Natural killer cell (primary cell): ENCODE results near the gene TREM1. TPM values are rescaled to one million over a fixed set of nuclear protein-coding genes. Genes with fewer than 3 reads are reported as not detected.
A peak's percentile ranks its signal among the peaks of the same experiment; 100 is the strongest.

Experiments used
- ATAC-seq, 3 donors: fragments of 150-1000 bp in 2 of 3; fragments of 200-7000 bp in 1 of 3; cut with Tn5 transposase; 1 replicate in 1 of 3; 2 replicates in 2 of 3; pipeline ENCODE4 v1.10.0; 2021; ENCODE audit warnings: mild to moderate bottlenecking in 2 of 3, moderate library complexity in 2 of 3
- DNase-seq, 2 donors: peaks; one replicate each; pipeline versions ENCODE4 v3.0.0 to v3.0.0-alpha.2; 2013 to 2021; ENCODE audit warnings: mixed read lengths in 1 of 2
- H3K27ac ChIP-seq: one replicate; pipeline ENCODE4 v1.5.1; 2013; ENCODE audit warnings: mild to moderate bottlenecking, low read length
- H3K27me3 ChIP-seq: one replicate; pipeline ENCODE4 v1.6.1; 2013; ENCODE audit warnings: low read length; ENCODE audit not compliant: control insufficient read depth, insufficient read depth
- H3K36me3 ChIP-seq: one replicate; pipeline ENCODE4 v1.6.1; 2013; ENCODE audit warnings: low read length; ENCODE audit not compliant: control insufficient read depth, insufficient read depth
- H3K4me1 ChIP-seq: one replicate; pipeline ENCODE4 v1.6.1; 2013; ENCODE audit warnings: low read length; ENCODE audit not compliant: control insufficient read depth, insufficient read depth
- H3K4me3 ChIP-seq: one replicate; pipeline ENCODE4 v1.5.1; 2013; ENCODE audit warnings: low read length
- H3K9me3 ChIP-seq: one replicate; pipeline ENCODE4 v1.6.1; 2013; ENCODE audit warnings: low read length; ENCODE audit not compliant: control insufficient read depth, insufficient read depth
- H3K27ac Mint-ChIP-seq, 2 donors: one replicate each; pipeline ENCODE4 v1.8.0; 2022; ENCODE audit warnings: mild to moderate bottlenecking in 2 of 2, mixed read lengths in 2 of 2, moderate library complexity in 1 of 2
- H3K27me3 Mint-ChIP-seq, 2 donors: one replicate each; pipeline ENCODE4 v1.8.0; 2022; ENCODE audit warnings: low read depth in 2 of 2, mixed read lengths in 2 of 2
- H3K36me3 Mint-ChIP-seq: one replicate; pipeline ENCODE4 v1.8.0; 2022; ENCODE audit warnings: mixed read lengths
- H3K4me1 Mint-ChIP-seq, 2 donors: one replicate each; pipeline ENCODE4 v1.8.0; 2022; ENCODE audit warnings: mixed read lengths in 2 of 2
- H3K4me3 Mint-ChIP-seq: one replicate; pipeline ENCODE4 v1.8.0; 2022; ENCODE audit warnings: mild to moderate bottlenecking, moderate library complexity, mixed read lengths
- H3K9me3 Mint-ChIP-seq, 2 donors: one replicate each; pipeline ENCODE4 v1.8.0; 2022; ENCODE audit warnings: mixed read lengths in 2 of 2
- CTCF ChIP-seq: fragments of 200-600 bp; IDR thresholded peaks from one replicate; pipeline ENCODE4 v1.8.0; 2022; ENCODE audit warnings: antibody characterized with exemption
- whole genome bisulfite sequencing: methylation state at CpG from one replicate; pipeline ENCODE4 v1.1.7; 2013; ENCODE audit warnings: missing lambda C conversion rate; ENCODE audit not compliant: insufficient coverage; 5-methylcytosine and 5-hydroxymethylcytosine counted together
- intact Hi-C: fragments of 100-400 bp; cut with micrococcal nuclease; formaldehyde crosslinking; loops from one replicate; pipeline ENCODE4 v1.14.2; 2022
- total RNA-seq, 4 donors: library from RNA; stranded (reverse); fragments of 120-200 nt in 1 of 4; gene quantifications; one replicate each; pipeline versions ENCODE4 v1.2.3 to v1.2.4, GENCODE V29; 2013 to 2022

Gene TREM1
- total RNA-seq, 3 donors from 2014 or later (not counting 1 experiment from before 2014, with no cell fraction given), result 9.5 to 44.2 (median 9.8) TPM

DNA sequence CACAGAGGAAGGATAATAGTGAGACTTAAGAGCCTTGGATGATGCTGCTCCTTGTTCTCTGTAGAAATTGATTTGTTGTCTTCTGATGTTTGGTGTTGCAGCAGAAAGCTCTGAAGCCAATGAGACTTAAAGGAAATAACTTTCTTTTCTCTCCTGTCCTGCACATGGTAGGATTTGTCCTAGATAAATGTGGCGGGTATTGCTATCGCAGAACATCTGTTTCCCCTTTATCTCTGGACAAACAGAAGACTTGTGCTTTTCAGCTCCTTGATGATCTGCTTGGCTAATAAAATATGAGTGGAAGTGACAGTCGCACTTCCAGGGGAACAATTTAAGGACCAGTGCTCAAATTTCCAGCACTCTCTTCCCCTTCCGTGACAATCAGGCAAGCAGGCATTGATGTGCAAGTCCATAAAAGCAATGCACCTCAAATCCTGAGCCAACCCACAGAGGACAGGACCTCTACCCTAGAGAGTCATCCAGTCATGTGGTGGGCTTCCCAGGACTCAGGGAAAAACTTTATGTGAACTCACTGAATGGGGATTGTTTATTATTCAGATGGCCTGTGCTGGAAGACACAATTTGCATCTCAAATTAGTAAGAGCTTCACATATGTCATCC lies 39.1 kb upstream of the TREM1 start:
- intact Hi-C loops, result no loop called here
- Mint-ChIP-seq H3K4me3 (no peak overlapping the region), H3K9me3 (no peaks in the 10 kb centered on the region)

GRCh38 chr6:41321183-41321582 lies 34.7 kb upstream of the TREM1 start:
- Mint-ChIP-seq H3K4me1 (peaks cover 8 to 12% of the 10 kb centered on the region in 2 donors), H3K9me3 (no peaks in the 10 kb centered on the region), H3K36me3 (no peaks in the 10 kb centered on the region), H3K27me3 (peaks cover 18 to 19% of the 10 kb centered on the region in 2 donors), H3K27ac (no peak overlapping the region), H3K4me3 (no peak overlapping the region)
- no peaks in the 10 kb centered on the region for H3K36me3 ChIP-seq
- intact Hi-C loops, result no loop called here
- H3K4me3 ChIP-seq, result no peak overlapping the region
- 76% methylated on average over 4 of the region's 4 CpGs for WGBS
- DNase-seq (no peak), ATAC-seq (no peak)
- H3K27me3 ChIP-seq, result peaks cover under 1% of the 10 kb centered on the region
- no peaks in the 10 kb centered on the region for H3K9me3 ChIP-seq
- H3K27ac ChIP-seq, result no peak overlapping the region
- H3K4me1 ChIP-seq, result peaks cover 12% of the 10 kb centered on the region
- no peak for TF ChIP-seq CTCF

More for the DNA sequence above, 39.1 kb upstream of the TREM1 start:
- ATAC-seq (no peak), DNase-seq (no peak)
- Histone ChIP-seq H3K27me3 (peaks cover 2% of the 10 kb centered on the region), H3K36me3 (no peaks in the 10 kb centered on the region), H3K27ac (no peak overlapping the region), H3K4me1 (no peaks in the 10 kb centered on the region), H3K9me3 (no peaks in the 10 kb centered on the region), H3K4me3 (no peak overlapping the region)
- H3K27me3 Mint-ChIP-seq, result peaks cover 13 to 17% of the 10 kb centered on the region in 2 donors
- H3K4me1 Mint-ChIP-seq, result no peaks in the 10 kb centered on the region
- H3K36me3 Mint-ChIP-seq, result no peaks in the 10 kb centered on the region
- no peak overlapping the region for H3K27ac Mint-ChIP-seq
- 70% methylated on average over 4 of the region's 4 CpGs for WGBS
- no peak for TF ChIP-seq CTCF

GRCh38 chr6:41318654-41319565 lies 32.4 kb upstream of the TREM1 start:
- Mint-ChIP-seq H3K4me3 (no peak overlapping the region), H3K4me1 (peaks cover 8 to 12% of the 10 kb centered on the region in 2 donors), H3K9me3 (no peaks in the 10 kb centered on the region), H3K27me3 (peaks cover 23 to 35% of the 10 kb centered on the region in 2 donors), H3K36me3 (no peaks in the 10 kb centered on the region), H3K27ac (no peak overlapping the region)
- no peaks in the 10 kb centered on the region for H3K27me3 ChIP-seq
- TF ChIP-seq CTCF, result peak; percentile 99
- peaks cover 12% of the 10 kb centered on the region for H3K4me1 ChIP-seq
- WGBS, result 26% methylated on average over 32 of the region's 33 CpGs
- H3K27ac ChIP-seq, result no peak overlapping the region
- peak; percentile 78 to 92 for DNase-seq
- intact Hi-C loops, result loop anchor here (1.0 to 2.0 kb wide), 4 partner anchors 40 to 313 kb away; no protein-coding TSS in a partner anchor
- no peaks in the 10 kb centered on the region for H3K9me3 ChIP-seq
- H3K36me3 ChIP-seq, result no peaks in the 10 kb centered on the region
- peak; percentile 99 to 100 (median 100) for ATAC-seq
- H3K4me3 ChIP-seq, result no peak overlapping the region
